ENCODE results near the gene DNMT3B.

DNMT3B gene

GRCh38 chr20:32849577-32849976 is 87.4 kb downstream of the DNMT3B start:
- Histone ChIP-seq H3K27me3 (ENCODE audit: insufficient read depth, poor library complexity, severe bottlenecking) (no peaks in the 10 kb centered on the region), H3K27ac (replicated peaks) (no peak overlapping the region), H3K4me3 (replicated peaks; ENCODE audit: insufficient read depth, low read length) (no peak overlapping the region)
- no peak for DNase-seq (ENCODE audit: low read depth in 1 of 2, low spot score in 1 of 2)
- TF ChIP-seq CTCF (IDR thresholded peaks at IDR 0.05; ENCODE audit: insufficient read depth, low read length) (no peak), GABPA (IDR thresholded peaks at IDR 0.05; ENCODE audit: low read depth) (no peak)

GRCh38 chr20:32855387-32855786 is 93.2 kb downstream of the DNMT3B start:
- DNase-seq (ENCODE audit: low read depth in 1 of 2, low spot score in 1 of 2) = no peak
- no peak overlapping the region for H3K27ac ChIP-seq (replicated peaks)
- TF ChIP-seq REST (IDR thresholded peaks at IDR 0.05; ENCODE audit: insufficient replicate concordance, low read depth) (no peak), GABPA (IDR thresholded peaks at IDR 0.05; ENCODE audit: low read depth) (no peak), POLR2AphosphoS5 (IDR thresholded peaks at IDR 0.05; ENCODE audit: low read depth) (no peak), CTCF (IDR thresholded peaks at IDR 0.05; ENCODE audit: insufficient read depth, low read length) (no peak), SPI1 (IDR thresholded peaks at IDR 0.05; ENCODE audit: borderline replicate concordance, low read depth) (no peak)
- H3K4me3 ChIP-seq (replicated peaks; ENCODE audit: insufficient read depth, low read length) = no peak overlapping the region
- no peaks in the 10 kb centered on the region for H3K27me3 ChIP-seq (ENCODE audit: insufficient read depth, poor library complexity, severe bottlenecking)

- no peak for DNase-seq (ENCODE audit: low read depth in 1 of 2, low spot score in 1 of 2)
- TF ChIP-seq CTCF (IDR thresholded peaks at IDR 0.05; ENCODE audit: insufficient read depth, low read length) (no peak), POLR2AphosphoS5 (IDR thresholded peaks at IDR 0.05; ENCODE audit: low read depth) (no peak), SPI1 (IDR thresholded peaks at IDR 0.05; ENCODE audit: borderline replicate concordance, low read depth) (no peak), REST (IDR thresholded peaks at IDR 0.05; ENCODE audit: insufficient replicate concordance, low read depth) (no peak)
- Histone ChIP-seq H3K27me3 (ENCODE audit: insufficient read depth, poor library complexity, severe bottlenecking) (no peaks in the 10 kb centered on the region), H3K27ac (replicated peaks) (no peak overlapping the region), H3K4me3 (replicated peaks; ENCODE audit: insufficient read depth, low read length) (no peak overlapping the region)
These were observed 96.0 kb downstream of the DNMT3B start for GRCh38 chr20:32858189-32858588.
